ENCODE data around the gene UTP11.

Gene UTP11

GRCh38 chr1:37994886-37995566 is 17.5 kb upstream of the UTP11 start:
- Histone ChIP-seq H3K27me3 (ENCODE audit: control insufficient read depth, insufficient read depth, low read length) (no peaks in the 10 kb centered on the region), H3K27ac (ENCODE audit: low read depth, low read length) (no peak overlapping the region), H3K36me3 (ENCODE audit: control insufficient read depth, insufficient read depth, low read length) (peaks cover 34% of the 10 kb centered on the region), H3K9ac (ENCODE audit: low read length) (peak overlapping the region; percentile 34), H3K4me3 (ENCODE audit: low read depth, low read length) (peak overlapping the region; percentile 55; the same call in 1 of the 2 replicates), H3K9me3 (ENCODE audit: control insufficient read depth, insufficient read depth, low read depth, low read length) (no peaks in the 10 kb centered on the region), H3K4me1 (ENCODE audit: control insufficient read depth, insufficient read depth, low read length) (peaks cover 20% of the 10 kb centered on the region)

- H3K4me3 ChIP-seq (ENCODE audit: low read depth, low read length): peak overlapping the region; percentile 55
- H3K27me3 ChIP-seq (ENCODE audit: control insufficient read depth, insufficient read depth, low read length): no peaks in the 10 kb centered on the region
- peak overlapping the region; percentile 70 for H3K9ac ChIP-seq (ENCODE audit: low read length)
- peaks cover 34% of the 10 kb centered on the region for H3K36me3 ChIP-seq (ENCODE audit: control insufficient read depth, insufficient read depth, low read length)
- no peaks in the 10 kb centered on the region for H3K9me3 ChIP-seq (ENCODE audit: control insufficient read depth, insufficient read depth, low read depth, low read length)
- H3K27ac ChIP-seq (ENCODE audit: low read depth, low read length): peak overlapping the region; percentile 72; the same call in 1 of the 2 replicates
- H3K4me1 ChIP-seq (ENCODE audit: control insufficient read depth, insufficient read depth, low read length): peaks cover 28% of the 10 kb centered on the region
Measured at GRCh38 chr1:37995751-37996345, 16.7 kb upstream of the UTP11 start.

- H3K9ac ChIP-seq (ENCODE audit: low read length): peak overlapping the region; percentile 90
- no peaks in the 10 kb centered on the region for H3K27me3 ChIP-seq (ENCODE audit: control insufficient read depth, insufficient read depth, low read length)
- no peak overlapping the region for H3K27ac ChIP-seq (ENCODE audit: low read depth, low read length)
- H3K9me3 ChIP-seq (ENCODE audit: control insufficient read depth, insufficient read depth, low read depth, low read length): no peaks in the 10 kb centered on the region
- H3K36me3 ChIP-seq (ENCODE audit: control insufficient read depth, insufficient read depth, low read length): peaks cover 34% of the 10 kb centered on the region
- H3K4me3 ChIP-seq (ENCODE audit: low read depth, low read length): no peak overlapping the region
- peaks cover 39% of the 10 kb centered on the region for H3K4me1 ChIP-seq (ENCODE audit: control insufficient read depth, insufficient read depth, low read length)
Measured at GRCh38 chr1:37997256-37998088, 15.1 kb upstream of the UTP11 start.

- Histone ChIP-seq H3K4me3 (ENCODE audit: low read depth, low read length) (no peak overlapping the region), H3K36me3 (ENCODE audit: control insufficient read depth, insufficient read depth, low read length) (peaks cover 34% of the 10 kb centered on the region), H3K9me3 (ENCODE audit: control insufficient read depth, insufficient read depth, low read depth, low read length) (no peaks in the 10 kb centered on the region), H3K27ac (ENCODE audit: low read depth, low read length) (no peak overlapping the region), H3K27me3 (ENCODE audit: control insufficient read depth, insufficient read depth, low read length) (no peaks in the 10 kb centered on the region), H3K4me1 (ENCODE audit: control insufficient read depth, insufficient read depth, low read length) (peaks cover 39% of the 10 kb centered on the region), H3K9ac (ENCODE audit: low read length) (peak overlapping the region; percentile 90)
Measured at GRCh38 chr1:37998089-37998808, 14.3 kb upstream of the UTP11 start.

- Histone ChIP-seq H3K36me3 (ENCODE audit: control insufficient read depth, insufficient read depth, low read length) (peaks cover 34% of the 10 kb centered on the region), H3K9me3 (ENCODE audit: control insufficient read depth, insufficient read depth, low read depth, low read length) (no peaks in the 10 kb centered on the region), H3K4me3 (ENCODE audit: low read depth, low read length) (peak overlapping the region; percentile 25; the same call in 1 of the 2 replicates), H3K27me3 (ENCODE audit: control insufficient read depth, insufficient read depth, low read length) (no peaks in the 10 kb centered on the region), H3K27ac (ENCODE audit: low read depth, low read length) (peak overlapping the region; percentile 98), H3K9ac (ENCODE audit: low read length) (peak overlapping the region; percentile 90), H3K4me1 (ENCODE audit: control insufficient read depth, insufficient read depth, low read length) (peaks cover 47% of the 10 kb centered on the region)
Measured at GRCh38 chr1:37998913-37999429, 13.6 kb upstream of the UTP11 start.

- Histone ChIP-seq H3K27me3 (ENCODE audit: control insufficient read depth, insufficient read depth, low read length) (no peaks in the 10 kb centered on the region), H3K9ac (ENCODE audit: low read length) (peak overlapping the region; percentile 90), H3K4me1 (ENCODE audit: control insufficient read depth, insufficient read depth, low read length) (peaks cover 53% of the 10 kb centered on the region), H3K4me3 (ENCODE audit: low read depth, low read length) (peak overlapping the region; percentile 33; the same call in 1 of the 2 replicates), H3K9me3 (ENCODE audit: control insufficient read depth, insufficient read depth, low read depth, low read length) (no peaks in the 10 kb centered on the region), H3K36me3 (ENCODE audit: control insufficient read depth, insufficient read depth, low read length) (peaks cover 34% of the 10 kb centered on the region), H3K27ac (ENCODE audit: low read depth, low read length) (peak overlapping the region; percentile 98)
Measured at GRCh38 chr1:37999430-38000232, 12.9 kb upstream of the UTP11 start.

- Histone ChIP-seq H3K9ac (ENCODE audit: low read length) (peak overlapping the region; percentile 90), H3K27ac (ENCODE audit: low read depth, low read length) (peak overlapping the region; percentile 98), H3K9me3 (ENCODE audit: control insufficient read depth, insufficient read depth, low read depth, low read length) (no peaks in the 10 kb centered on the region), H3K27me3 (ENCODE audit: control insufficient read depth, insufficient read depth, low read length) (no peaks in the 10 kb centered on the region), H3K36me3 (ENCODE audit: control insufficient read depth, insufficient read depth, low read length) (peaks cover 30% of the 10 kb centered on the region), H3K4me1 (ENCODE audit: control insufficient read depth, insufficient read depth, low read length) (peaks cover 53% of the 10 kb centered on the region), H3K4me3 (ENCODE audit: low read depth, low read length) (peak overlapping the region; percentile 33; the same call in 1 of the 2 replicates)
Measured at GRCh38 chr1:38000233-38000528, 12.4 kb upstream of the UTP11 start.

GRCh38 chr1:38000529-38001455 is 11.7 kb upstream of the UTP11 start:
- H3K36me3 ChIP-seq (ENCODE audit: control insufficient read depth, insufficient read depth, low read length): peaks cover 28% of the 10 kb centered on the region
- peak overlapping the region; percentile 98 for H3K27ac ChIP-seq (ENCODE audit: low read depth, low read length)

More at GRCh38 chr1:38000529-38001455, 11.7 kb upstream of the UTP11 start:
- Histone ChIP-seq H3K9ac (ENCODE audit: low read length) (peak overlapping the region; percentile 90), H3K27me3 (ENCODE audit: control insufficient read depth, insufficient read depth, low read length) (no peaks in the 10 kb centered on the region), H3K9me3 (ENCODE audit: control insufficient read depth, insufficient read depth, low read depth, low read length) (no peaks in the 10 kb centered on the region), H3K4me3 (ENCODE audit: low read depth, low read length) (peak overlapping the region; percentile 33; the same call in 1 of the 2 replicates), H3K4me1 (ENCODE audit: control insufficient read depth, insufficient read depth, low read length) (peaks cover 56% of the 10 kb centered on the region)
